DOHH2 (cell line): Measurements from ENCODE around the gene HDAC4.

Source experiments
- H3F3A ChIP-seq: fragments of 200-600 bp; sonication (generic), shearing (Covaris generic); 2 replicates; pipeline ENCODE4 v1.6.0; 2016; ENCODE audit warnings: antibody characterized with exemption, mild to moderate bottlenecking; ENCODE audit not compliant: control insufficient read depth, insufficient read depth
- H3K27ac ChIP-seq: fragments of 200-600 bp; sonication (generic); 2 replicates; pipeline ENCODE4 v1.5.1; 2014; ENCODE audit warnings: low read depth, mild to moderate bottlenecking, low read length, moderate library complexity
- H3K27me3 ChIP-seq: fragments of 200-600 bp; sonication (generic); 2 replicates; pipeline ENCODE4 v1.6.1; 2014; ENCODE audit warnings: mild to moderate bottlenecking, low read length, mixed read lengths; ENCODE audit not compliant: control insufficient read depth
- H3K36me3 ChIP-seq: fragments of 200-600 bp; sonication (generic); 2 replicates; pipeline ENCODE4 v1.6.1; 2014; ENCODE audit warnings: mild to moderate bottlenecking, low read length, moderate library complexity, mixed read lengths; ENCODE audit not compliant: control insufficient read depth
- H3K4me1 ChIP-seq: fragments of 200-600 bp; sonication (generic); 2 replicates; pipeline ENCODE4 v1.6.1; 2014; ENCODE audit warnings: mild to moderate bottlenecking, low read length, mixed read lengths; ENCODE audit not compliant: control insufficient read depth
- H3K4me2 ChIP-seq: fragments of 200-600 bp; sonication (generic); 2 replicates; pipeline ENCODE4 v1.6.0; 2014; ENCODE audit warnings: mild to moderate bottlenecking, low read length, moderate library complexity
- H3K4me3 ChIP-seq: fragments of 200-600 bp; sonication (generic); 2 replicates; pipeline ENCODE4 v1.5.1; 2014; ENCODE audit warnings: mild to moderate bottlenecking, low read length, mixed read lengths
- H3K79me2 ChIP-seq: fragments of 200-600 bp; sonication (generic); 2 replicates; pipeline ENCODE4 v1.6.1; 2014; ENCODE audit warnings: mild to moderate bottlenecking, low read length, mixed read lengths; ENCODE audit not compliant: control insufficient read depth
- H3K9me2 ChIP-seq: fragments of 200-600 bp; sonication (generic); replicated peaks from 2 replicates; pipeline ENCODE4 v1.6.1; 2014; ENCODE audit warnings: mild to moderate bottlenecking, low read length, mixed read lengths; ENCODE audit not compliant: control insufficient read depth
- H3K9me3 ChIP-seq: fragments of 200-600 bp; sonication (generic); 2 replicates; pipeline ENCODE4 v1.6.1; 2014; ENCODE audit warnings: antibody characterized with exemption, low read length, mixed read lengths; ENCODE audit not compliant: control insufficient read depth, insufficient read depth
- H4K20me1 ChIP-seq: fragments of 200-600 bp; sonication (generic); 2 replicates; pipeline ENCODE4 v1.6.0; 2014; ENCODE audit warnings: low read depth, mild to moderate bottlenecking, antibody characterized with exemption, low read length, moderate library complexity; ENCODE audit not compliant: control insufficient read depth, insufficient read depth
- CTCF ChIP-seq: fragments of 200-600 bp; sonication (generic); IDR thresholded peaks from one replicate; pipeline ENCODE4 v1.5.1; 2014; ENCODE audit warnings: antibody characterized with exemption, mild to moderate bottlenecking, low read depth, low read length; ENCODE audit not compliant: poor library complexity, severe bottlenecking
- EZH2phosphoT487 ChIP-seq: fragments of 200-600 bp; sonication (generic); IDR thresholded peaks from 2 replicates; pipeline ENCODE4 v1.6.1; 2017; ENCODE audit warnings: borderline replicate concordance, mild to moderate bottlenecking, antibody characterized with exemption, low read length, moderate library complexity, mixed read lengths

Gene HDAC4

DNA sequence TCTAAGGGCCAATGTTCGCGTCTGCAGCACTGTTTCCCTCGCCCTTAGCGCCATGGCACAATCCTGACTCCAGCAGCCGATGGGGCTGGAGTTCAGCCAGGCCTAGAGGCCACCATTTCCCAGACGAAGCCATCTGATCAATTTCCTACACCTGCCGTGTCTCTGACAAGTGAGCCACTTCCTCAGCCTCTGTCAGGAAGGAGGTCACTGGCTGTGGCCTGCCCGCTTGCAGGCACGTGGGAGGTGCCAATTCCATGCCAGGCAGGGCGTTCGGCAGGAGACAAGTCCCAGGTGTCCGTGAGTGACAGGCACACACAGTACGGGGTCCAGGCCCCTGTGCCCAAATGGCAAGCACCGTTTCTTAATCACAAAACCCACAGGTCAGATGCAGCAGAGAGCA, 318.4 kb downstream of the HDAC4 start:
- H3K9me3 ChIP-seq = no peaks in the 10 kb centered on the region
- no peak overlapping the region for H3K27ac ChIP-seq
- no peaks in the 10 kb centered on the region for H3K36me3 ChIP-seq
- H3F3A ChIP-seq = no peaks in the 10 kb centered on the region
- H3K79me2 ChIP-seq = no peaks in the 10 kb centered on the region
- H3K4me3 ChIP-seq = no peak overlapping the region
- no peaks in the 10 kb centered on the region for H3K27me3 ChIP-seq
- no peaks in the 10 kb centered on the region for H3K4me1 ChIP-seq
- H3K4me2 ChIP-seq = no peak overlapping the region
- H3K9me2 ChIP-seq = no peaks in the 10 kb centered on the region
- TF ChIP-seq EZH2phosphoT487 (no peak), CTCF (no peak)
- no peaks in the 10 kb centered on the region for H4K20me1 ChIP-seq

GRCh38 chr2:239081622-239082021, 319.2 kb downstream of the HDAC4 start:
- H3K27me3 ChIP-seq = no peaks in the 10 kb centered on the region
- H3K4me1 ChIP-seq = no peaks in the 10 kb centered on the region
- TF ChIP-seq CTCF = no peak
- no peak for TF ChIP-seq EZH2phosphoT487
- no peaks in the 10 kb centered on the region for H3F3A ChIP-seq
- H4K20me1 ChIP-seq = no peaks in the 10 kb centered on the region
- no peak overlapping the region for H3K4me2 ChIP-seq
- H3K79me2 ChIP-seq = no peaks in the 10 kb centered on the region
- no peaks in the 10 kb centered on the region for H3K9me2 ChIP-seq
- H3K4me3 ChIP-seq = no peak overlapping the region
- no peaks in the 10 kb centered on the region for H3K9me3 ChIP-seq
- no peaks in the 10 kb centered on the region for H3K36me3 ChIP-seq
- no peak overlapping the region for H3K27ac ChIP-seq

DNA sequence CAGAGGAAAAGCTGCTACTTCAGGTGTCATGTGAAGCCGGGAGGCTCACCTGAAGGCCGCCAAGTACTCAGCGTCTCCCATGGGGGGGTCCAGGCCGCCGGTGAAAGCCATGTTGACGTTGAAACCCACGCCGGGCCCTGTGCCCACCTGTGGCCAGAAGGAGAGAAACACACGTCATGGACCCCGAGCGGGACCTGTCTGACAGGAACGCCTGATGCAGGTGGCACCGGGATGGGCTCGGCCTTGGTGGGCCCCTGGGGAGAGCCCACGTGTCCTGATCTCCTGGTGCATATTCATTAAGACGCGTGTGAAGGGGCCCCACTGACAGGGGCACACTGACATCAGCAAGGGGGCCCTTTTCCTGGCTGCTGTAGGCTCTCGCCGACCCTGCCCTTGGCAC, 319.8 kb downstream of the HDAC4 start:
- H3K36me3 ChIP-seq = no peaks in the 10 kb centered on the region
- H3K79me2 ChIP-seq = no peaks in the 10 kb centered on the region
- no peak overlapping the region for H3K27ac ChIP-seq
- H3K9me2 ChIP-seq = no peaks in the 10 kb centered on the region
- H3K4me2 ChIP-seq = no peak overlapping the region
- no peaks in the 10 kb centered on the region for H3K9me3 ChIP-seq
- TF ChIP-seq EZH2phosphoT487 = no peak
- no peak for TF ChIP-seq CTCF
- no peaks in the 10 kb centered on the region for H4K20me1 ChIP-seq
- no peaks in the 10 kb centered on the region for H3F3A ChIP-seq
- H3K4me3 ChIP-seq = no peak overlapping the region
- no peaks in the 10 kb centered on the region for H3K4me1 ChIP-seq
- no peaks in the 10 kb centered on the region for H3K27me3 ChIP-seq
